WTC11 (cell line): Measurements from ENCODE around the gene NCS1. TPM values are rescaled to one million over a fixed set of nuclear protein-coding genes. Genes with fewer than 3 reads are reported as not detected.

Source experiments
- ATAC-seq: fragments of 200-7000 bp; cut with Tn5 transposase; 2 replicates; pipeline ENCODE4 v1.10.0; 2021; ENCODE audit warnings: mild to moderate bottlenecking, moderate library complexity
- CTCF ChIA-PET: fragments of 300-600 bp; sonication (Branson Sonifier 250); formaldehyde crosslinking; loops from one replicate; lab custom pipeline; 2021; ENCODE audit warnings: antibody characterized with exemption; lab: Charles Lee
- POLR2A ChIA-PET: fragments of 350-600 bp; sonication (Branson Sonifier 250); formaldehyde crosslinking; loops from one replicate; lab custom pipeline; 2021; ENCODE audit warnings: antibody characterized with exemption; lab: Charles Lee
- DNase-seq: peaks from one replicate; pipeline ENCODE4 v3.0.0; 2021; ENCODE audit warnings: low spot score
- H3K27ac Mint-ChIP-seq: 2 replicates; pipeline ENCODE4 v1.8.0; 2021; ENCODE audit warnings: mixed read lengths
- H3K27me3 Mint-ChIP-seq: 2 replicates; pipeline ENCODE4 v1.8.0; 2021; ENCODE audit warnings: low read depth, mild to moderate bottlenecking, moderate library complexity, mixed read lengths
- H3K36me3 Mint-ChIP-seq: 2 replicates; pipeline ENCODE4 v1.8.0; 2021; ENCODE audit warnings: mixed read lengths
- H3K4me1 Mint-ChIP-seq: 2 replicates; pipeline ENCODE4 v1.8.0; 2022; ENCODE audit warnings: mixed read lengths
- H3K4me3 Mint-ChIP-seq: 2 replicates; pipeline ENCODE4 v1.8.0; 2021; ENCODE audit warnings: mild to moderate bottlenecking, moderate library complexity, mixed read lengths
- H3K9me3 Mint-ChIP-seq: 2 replicates; pipeline ENCODE4 v1.8.0; 2021; ENCODE audit warnings: mixed read lengths
- FOXP1 ChIP-seq: sonication (generic); formaldehyde crosslinking; IDR thresholded peaks from 2 replicates; pipeline ENCODE4 v1.8.0; 2022; ENCODE audit warnings: missing genetic modification reagents, mild to moderate bottlenecking, moderate library complexity, borderline replicate concordance
- GABPB1 ChIP-seq: sonication (generic); formaldehyde crosslinking; IDR thresholded peaks from 2 replicates; pipeline ENCODE4 v1.8.1; 2023; ENCODE audit warnings: mild to moderate bottlenecking, missing genetic modification reagents
- IRF2 ChIP-seq: sonication (generic); formaldehyde crosslinking; IDR thresholded peaks from 2 replicates; pipeline ENCODE4 v1.8.0; 2022; ENCODE audit warnings: low read depth, missing genetic modification reagents, borderline replicate concordance
- KAT7 ChIP-seq: sonication (generic); formaldehyde crosslinking; IDR thresholded peaks from 2 replicates; pipeline ENCODE4 v1.8.1; 2023; ENCODE audit warnings: missing genetic modification reagents, mild to moderate bottlenecking, borderline replicate concordance
- MXD4 ChIP-seq: fragments of 250-450 bp; sonication (Bioruptor Pico); IDR thresholded peaks from 2 replicates; pipeline ENCODE4 v1.8.0; 2021; ENCODE audit warnings: mild to moderate bottlenecking, moderate library complexity, borderline replicate concordance
- NFE2L1 ChIP-seq: sonication (generic); formaldehyde crosslinking; IDR thresholded peaks from 2 replicates; pipeline ENCODE4 v1.8.1; 2023; ENCODE audit warnings: missing genetic modification reagents
- RORB ChIP-seq: fragments of 250-450 bp; sonication (Bioruptor Pico); IDR thresholded peaks from 2 replicates; pipeline ENCODE4 v1.9.0; 2021; ENCODE audit warnings: mild to moderate bottlenecking
- ZNF423 ChIP-seq: fragments of 250-450 bp; sonication (Bioruptor Pico); IDR thresholded peaks from 2 replicates; pipeline ENCODE4 v2.1.2; 2022; ENCODE audit warnings: mild to moderate bottlenecking, moderate library complexity
- total RNA-seq: library from RNA; stranded (reverse); gene quantifications from 3 replicates; pipeline ENCODE4 v1.2.3, GENCODE V29; 2021
- TF ChIP-seq, protein P1 (sequence below): sonication (generic); formaldehyde crosslinking; IDR thresholded peaks from 2 replicates; pipeline ENCODE4 v1.8.0; 2022; ENCODE audit warnings: mild to moderate bottlenecking, missing genetic modification reagents
- TF ChIP-seq, protein P2 (sequence below): fragments of 250-450 bp; sonication (Bioruptor Pico); IDR thresholded peaks from 2 replicates; pipeline ENCODE4 v2.1.2; 2022; ENCODE audit warnings: mild to moderate bottlenecking, moderate library complexity
- TF ChIP-seq, protein P3 (sequence below): fragments of 250-450 bp; sonication (Bioruptor Pico); IDR thresholded peaks from 2 replicates; pipeline ENCODE4 v1.9.0; 2021; ENCODE audit warnings: mild to moderate bottlenecking, borderline replicate concordance
- TF ChIP-seq, protein P4 (sequence below): sonication (generic); formaldehyde crosslinking; IDR thresholded peaks from 2 replicates; pipeline ENCODE4 v1.8.0; 2023; ENCODE audit warnings: mild to moderate bottlenecking, missing genetic modification reagents
- TF ChIP-seq, protein P5 (sequence below): sonication (generic); formaldehyde crosslinking; IDR thresholded peaks from 2 replicates; pipeline ENCODE4 v1.8.0; 2023; ENCODE audit warnings: missing genetic modification reagents
- TF ChIP-seq, protein P6 (sequence below): sonication (generic); formaldehyde crosslinking; IDR thresholded peaks from 2 replicates; pipeline ENCODE4 v1.8.1; 2022; ENCODE audit warnings: mild to moderate bottlenecking, missing genetic modification reagents, moderate library complexity, borderline replicate concordance
- TF ChIP-seq, protein P7 (sequence below): sonication (generic); formaldehyde crosslinking; IDR thresholded peaks from 2 replicates; pipeline ENCODE4 v1.8.0; 2022; ENCODE audit warnings: mild to moderate bottlenecking, missing genetic modification reagents
- TF ChIP-seq, protein P8 (sequence below): fragments of 250-450 bp; sonication (Bioruptor Pico); conservative IDR thresholded peaks from 2 replicates; pipeline ENCODE4 v1.9.0; 2021; ENCODE audit warnings: mild to moderate bottlenecking
- TF ChIP-seq, protein P9 (sequence below): sonication (generic); formaldehyde crosslinking; IDR thresholded peaks from 2 replicates; pipeline ENCODE4 v1.8.1; 2023; ENCODE audit warnings: mild to moderate bottlenecking, missing genetic modification reagents

Gene NCS1
- total RNA-seq, 1 experiment from 2014 or later = 32.4 TPM

DNA sequence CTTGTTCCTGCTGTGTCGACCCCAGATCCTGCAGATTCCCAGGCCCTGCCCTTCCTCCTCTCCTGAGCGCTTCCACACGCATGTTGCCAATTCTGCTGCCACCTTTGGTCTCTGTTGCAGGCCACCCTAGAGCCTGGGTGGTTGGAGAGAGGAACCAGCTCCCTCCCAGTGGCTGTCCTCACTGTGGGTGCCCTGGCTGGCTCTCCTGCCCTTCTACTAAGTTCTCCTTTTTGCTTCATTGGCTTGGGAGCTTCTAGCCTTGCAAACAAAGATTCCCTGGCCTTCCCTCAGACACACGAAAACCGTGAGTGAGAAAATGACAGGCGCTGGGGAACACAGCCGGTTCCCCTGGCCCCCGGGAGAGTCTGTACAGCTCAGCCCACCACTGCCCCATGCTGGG lies 14.2 kb upstream of the NCS1 start (continued):
- TF ChIP-seq, protein P1, sequence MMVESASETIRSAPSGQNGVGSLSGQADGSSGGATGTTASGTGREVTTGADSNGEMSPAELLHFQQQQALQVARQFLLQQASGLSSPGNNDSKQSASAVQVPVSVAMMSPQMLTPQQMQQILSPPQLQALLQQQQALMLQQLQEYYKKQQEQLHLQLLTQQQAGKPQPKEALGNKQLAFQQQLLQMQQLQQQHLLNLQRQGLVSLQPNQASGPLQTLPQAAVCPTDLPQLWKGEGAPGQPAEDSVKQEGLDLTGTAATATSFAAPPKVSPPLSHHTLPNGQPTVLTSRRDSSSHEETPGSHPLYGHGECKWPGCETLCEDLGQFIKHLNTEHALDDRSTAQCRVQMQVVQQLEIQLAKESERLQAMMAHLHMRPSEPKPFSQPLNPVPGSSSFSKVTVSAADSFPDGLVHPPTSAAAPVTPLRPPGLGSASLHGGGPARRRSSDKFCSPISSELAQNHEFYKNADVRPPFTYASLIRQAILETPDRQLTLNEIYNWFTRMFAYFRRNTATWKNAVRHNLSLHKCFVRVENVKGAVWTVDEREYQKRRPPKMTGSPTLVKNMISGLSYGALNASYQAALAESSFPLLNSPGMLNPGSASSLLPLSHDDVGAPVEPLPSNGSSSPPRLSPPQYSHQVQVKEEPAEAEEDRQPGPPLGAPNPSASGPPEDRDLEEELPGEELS = no peak
- TF ChIP-seq, protein P2, sequence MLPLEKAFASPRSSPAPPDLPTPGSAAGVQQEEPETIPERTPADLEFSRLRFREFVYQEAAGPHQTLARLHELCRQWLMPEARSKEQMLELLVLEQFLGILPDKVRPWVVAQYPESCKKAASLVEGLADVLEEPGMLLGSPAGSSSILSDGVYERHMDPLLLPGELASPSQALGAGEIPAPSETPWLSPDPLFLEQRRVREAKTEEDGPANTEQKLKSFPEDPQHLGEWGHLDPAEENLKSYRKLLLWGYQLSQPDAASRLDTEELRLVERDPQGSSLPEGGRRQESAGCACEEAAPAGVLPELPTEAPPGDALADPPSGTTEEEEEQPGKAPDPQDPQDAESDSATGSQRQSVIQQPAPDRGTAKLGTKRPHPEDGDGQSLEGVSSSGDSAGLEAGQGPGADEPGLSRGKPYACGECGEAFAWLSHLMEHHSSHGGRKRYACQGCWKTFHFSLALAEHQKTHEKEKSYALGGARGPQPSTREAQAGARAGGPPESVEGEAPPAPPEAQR (CRISPR knock-in tag) = no peak
- TF ChIP-seq, protein P3, sequence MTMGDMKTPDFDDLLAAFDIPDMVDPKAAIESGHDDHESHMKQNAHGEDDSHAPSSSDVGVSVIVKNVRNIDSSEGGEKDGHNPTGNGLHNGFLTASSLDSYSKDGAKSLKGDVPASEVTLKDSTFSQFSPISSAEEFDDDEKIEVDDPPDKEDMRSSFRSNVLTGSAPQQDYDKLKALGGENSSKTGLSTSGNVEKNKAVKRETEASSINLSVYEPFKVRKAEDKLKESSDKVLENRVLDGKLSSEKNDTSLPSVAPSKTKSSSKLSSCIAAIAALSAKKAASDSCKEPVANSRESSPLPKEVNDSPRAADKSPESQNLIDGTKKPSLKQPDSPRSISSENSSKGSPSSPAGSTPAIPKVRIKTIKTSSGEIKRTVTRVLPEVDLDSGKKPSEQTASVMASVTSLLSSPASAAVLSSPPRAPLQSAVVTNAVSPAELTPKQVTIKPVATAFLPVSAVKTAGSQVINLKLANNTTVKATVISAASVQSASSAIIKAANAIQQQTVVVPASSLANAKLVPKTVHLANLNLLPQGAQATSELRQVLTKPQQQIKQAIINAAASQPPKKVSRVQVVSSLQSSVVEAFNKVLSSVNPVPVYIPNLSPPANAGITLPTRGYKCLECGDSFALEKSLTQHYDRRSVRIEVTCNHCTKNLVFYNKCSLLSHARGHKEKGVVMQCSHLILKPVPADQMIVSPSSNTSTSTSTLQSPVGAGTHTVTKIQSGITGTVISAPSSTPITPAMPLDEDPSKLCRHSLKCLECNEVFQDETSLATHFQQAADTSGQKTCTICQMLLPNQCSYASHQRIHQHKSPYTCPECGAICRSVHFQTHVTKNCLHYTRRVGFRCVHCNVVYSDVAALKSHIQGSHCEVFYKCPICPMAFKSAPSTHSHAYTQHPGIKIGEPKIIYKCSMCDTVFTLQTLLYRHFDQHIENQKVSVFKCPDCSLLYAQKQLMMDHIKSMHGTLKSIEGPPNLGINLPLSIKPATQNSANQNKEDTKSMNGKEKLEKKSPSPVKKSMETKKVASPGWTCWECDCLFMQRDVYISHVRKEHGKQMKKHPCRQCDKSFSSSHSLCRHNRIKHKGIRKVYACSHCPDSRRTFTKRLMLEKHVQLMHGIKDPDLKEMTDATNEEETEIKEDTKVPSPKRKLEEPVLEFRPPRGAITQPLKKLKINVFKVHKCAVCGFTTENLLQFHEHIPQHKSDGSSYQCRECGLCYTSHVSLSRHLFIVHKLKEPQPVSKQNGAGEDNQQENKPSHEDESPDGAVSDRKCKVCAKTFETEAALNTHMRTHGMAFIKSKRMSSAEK = no peak
- TF ChIP-seq, protein P4, sequence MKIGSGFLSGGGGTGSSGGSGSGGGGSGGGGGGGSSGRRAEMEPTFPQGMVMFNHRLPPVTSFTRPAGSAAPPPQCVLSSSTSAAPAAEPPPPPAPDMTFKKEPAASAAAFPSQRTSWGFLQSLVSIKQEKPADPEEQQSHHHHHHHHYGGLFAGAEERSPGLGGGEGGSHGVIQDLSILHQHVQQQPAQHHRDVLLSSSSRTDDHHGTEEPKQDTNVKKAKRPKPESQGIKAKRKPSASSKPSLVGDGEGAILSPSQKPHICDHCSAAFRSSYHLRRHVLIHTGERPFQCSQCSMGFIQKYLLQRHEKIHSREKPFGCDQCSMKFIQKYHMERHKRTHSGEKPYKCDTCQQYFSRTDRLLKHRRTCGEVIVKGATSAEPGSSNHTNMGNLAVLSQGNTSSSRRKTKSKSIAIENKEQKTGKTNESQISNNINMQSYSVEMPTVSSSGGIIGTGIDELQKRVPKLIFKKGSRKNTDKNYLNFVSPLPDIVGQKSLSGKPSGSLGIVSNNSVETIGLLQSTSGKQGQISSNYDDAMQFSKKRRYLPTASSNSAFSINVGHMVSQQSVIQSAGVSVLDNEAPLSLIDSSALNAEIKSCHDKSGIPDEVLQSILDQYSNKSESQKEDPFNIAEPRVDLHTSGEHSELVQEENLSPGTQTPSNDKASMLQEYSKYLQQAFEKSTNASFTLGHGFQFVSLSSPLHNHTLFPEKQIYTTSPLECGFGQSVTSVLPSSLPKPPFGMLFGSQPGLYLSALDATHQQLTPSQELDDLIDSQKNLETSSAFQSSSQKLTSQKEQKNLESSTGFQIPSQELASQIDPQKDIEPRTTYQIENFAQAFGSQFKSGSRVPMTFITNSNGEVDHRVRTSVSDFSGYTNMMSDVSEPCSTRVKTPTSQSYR (CRISPR knock-in tag) = no peak
- TF ChIP-seq KAT7 (no peak), FOXP1 (CRISPR knock-in tag) (no peak)
- TF ChIP-seq, protein P5, sequence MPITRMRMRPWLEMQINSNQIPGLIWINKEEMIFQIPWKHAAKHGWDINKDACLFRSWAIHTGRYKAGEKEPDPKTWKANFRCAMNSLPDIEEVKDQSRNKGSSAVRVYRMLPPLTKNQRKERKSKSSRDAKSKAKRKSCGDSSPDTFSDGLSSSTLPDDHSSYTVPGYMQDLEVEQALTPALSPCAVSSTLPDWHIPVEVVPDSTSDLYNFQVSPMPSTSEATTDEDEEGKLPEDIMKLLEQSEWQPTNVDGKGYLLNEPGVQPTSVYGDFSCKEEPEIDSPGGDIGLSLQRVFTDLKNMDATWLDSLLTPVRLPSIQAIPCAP = no peak
- TF ChIP-seq, all 79 proteins: peak for 0

DNA sequence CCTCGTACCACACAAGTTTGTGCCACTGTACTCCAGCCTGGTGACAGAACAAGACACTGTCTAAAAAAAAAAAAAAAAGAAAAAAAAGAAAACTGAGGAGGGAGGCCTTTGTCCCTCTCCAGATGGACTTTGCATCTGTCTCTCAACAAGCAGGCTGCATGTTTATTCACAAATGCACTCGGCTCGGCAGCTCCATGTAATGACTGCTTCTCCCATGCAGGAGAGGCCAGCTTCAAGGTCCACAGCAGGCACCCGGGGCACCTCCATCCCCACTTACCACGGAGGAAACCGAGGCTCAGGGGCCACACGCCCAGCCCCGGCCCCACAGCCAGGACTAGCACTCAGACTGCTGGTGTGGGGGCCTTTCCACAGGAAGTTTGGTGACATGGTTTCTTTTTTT lies 13.1 kb upstream of the NCS1 start:
- CTCF ChIA-PET = interaction anchor here (0.7 to 1.1 kb wide), 2 partner anchors 77 to 138 kb away, joined by 4 read pairs; no protein-coding TSS in a partner anchor
- Mint-ChIP-seq H3K9me3 (no peaks in the 10 kb centered on the region), H3K36me3 (no peaks in the 10 kb centered on the region), H3K27ac (no peak overlapping the region), H3K4me3 (no peak overlapping the region), H3K27me3 (no peaks in the 10 kb centered on the region), H3K4me1 (peaks cover 7% of the 10 kb centered on the region)
- DNase-seq (no peak), ATAC-seq (no peak)
- TF ChIP-seq GABPB1 (CRISPR knock-in tag) = no peak
- no peak for TF ChIP-seq RORB (CRISPR knock-in tag)
- TF ChIP-seq, protein P6, sequence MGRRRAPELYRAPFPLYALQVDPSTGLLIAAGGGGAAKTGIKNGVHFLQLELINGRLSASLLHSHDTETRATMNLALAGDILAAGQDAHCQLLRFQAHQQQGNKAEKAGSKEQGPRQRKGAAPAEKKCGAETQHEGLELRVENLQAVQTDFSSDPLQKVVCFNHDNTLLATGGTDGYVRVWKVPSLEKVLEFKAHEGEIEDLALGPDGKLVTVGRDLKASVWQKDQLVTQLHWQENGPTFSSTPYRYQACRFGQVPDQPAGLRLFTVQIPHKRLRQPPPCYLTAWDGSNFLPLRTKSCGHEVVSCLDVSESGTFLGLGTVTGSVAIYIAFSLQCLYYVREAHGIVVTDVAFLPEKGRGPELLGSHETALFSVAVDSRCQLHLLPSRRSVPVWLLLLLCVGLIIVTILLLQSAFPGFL = no peak
- TF ChIP-seq NFE2L1 (CRISPR knock-in tag) = no peak
- TF ChIP-seq, protein P7, sequence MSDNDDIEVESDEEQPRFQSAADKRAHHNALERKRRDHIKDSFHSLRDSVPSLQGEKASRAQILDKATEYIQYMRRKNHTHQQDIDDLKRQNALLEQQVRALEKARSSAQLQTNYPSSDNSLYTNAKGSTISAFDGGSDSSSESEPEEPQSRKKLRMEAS (CRISPR knock-in tag) = no peak
- no peak for TF ChIP-seq IRF2
- TF ChIP-seq ZNF423 = no peak
- TF ChIP-seq, protein P8, sequence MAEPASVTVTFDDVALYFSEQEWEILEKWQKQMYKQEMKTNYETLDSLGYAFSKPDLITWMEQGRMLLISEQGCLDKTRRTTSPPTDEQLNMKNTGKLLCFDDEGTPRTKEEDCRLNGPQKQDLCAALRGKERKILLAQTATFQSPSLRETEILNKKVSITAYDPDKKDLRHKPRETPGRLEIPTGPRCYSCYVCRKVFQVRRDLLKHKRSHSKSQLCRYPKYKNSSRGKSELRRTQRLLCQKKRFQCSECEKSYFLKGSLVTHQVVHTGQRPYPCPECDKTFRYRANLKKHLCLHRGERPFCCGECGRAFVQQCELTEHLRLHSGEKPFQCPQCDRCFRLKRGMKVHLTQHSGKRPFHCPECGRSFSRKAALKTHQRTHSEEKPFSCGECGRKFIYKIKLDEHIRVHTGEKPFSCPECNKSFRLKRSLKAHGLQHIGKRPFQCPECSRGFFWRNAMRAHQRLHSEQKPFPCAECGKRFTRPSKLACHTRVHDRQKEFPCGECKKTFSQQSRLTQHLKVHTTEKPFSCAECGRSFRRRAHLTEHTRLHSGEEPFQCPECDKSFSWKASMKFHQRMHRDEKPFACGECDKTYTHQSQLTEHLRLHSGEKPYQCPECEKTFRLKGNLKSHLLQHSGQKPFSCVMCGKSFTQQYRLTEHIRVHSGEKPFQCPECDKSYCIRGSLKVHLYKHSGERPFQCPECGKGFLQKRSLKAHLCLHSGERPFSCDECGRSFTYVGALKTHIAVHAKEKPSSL (CRISPR knock-in tag) = no peak
- TF ChIP-seq, protein P9, sequence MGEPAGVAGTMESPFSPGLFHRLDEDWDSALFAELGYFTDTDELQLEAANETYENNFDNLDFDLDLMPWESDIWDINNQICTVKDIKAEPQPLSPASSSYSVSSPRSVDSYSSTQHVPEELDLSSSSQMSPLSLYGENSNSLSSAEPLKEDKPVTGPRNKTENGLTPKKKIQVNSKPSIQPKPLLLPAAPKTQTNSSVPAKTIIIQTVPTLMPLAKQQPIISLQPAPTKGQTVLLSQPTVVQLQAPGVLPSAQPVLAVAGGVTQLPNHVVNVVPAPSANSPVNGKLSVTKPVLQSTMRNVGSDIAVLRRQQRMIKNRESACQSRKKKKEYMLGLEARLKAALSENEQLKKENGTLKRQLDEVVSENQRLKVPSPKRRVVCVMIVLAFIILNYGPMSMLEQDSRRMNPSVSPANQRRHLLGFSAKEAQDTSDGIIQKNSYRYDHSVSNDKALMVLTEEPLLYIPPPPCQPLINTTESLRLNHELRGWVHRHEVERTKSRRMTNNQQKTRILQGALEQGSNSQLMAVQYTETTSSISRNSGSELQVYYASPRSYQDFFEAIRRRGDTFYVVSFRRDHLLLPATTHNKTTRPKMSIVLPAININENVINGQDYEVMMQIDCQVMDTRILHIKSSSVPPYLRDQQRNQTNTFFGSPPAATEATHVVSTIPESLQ (CRISPR knock-in tag) = no peak
- TF ChIP-seq, protein P2 (CRISPR knock-in tag) = no peak
- no peak for TF ChIP-seq MXD4
- POLR2A ChIA-PET = interaction anchor here (0.6 kb wide), 1 partner anchor 597 kb away, joined by 3 read pairs; no protein-coding TSS in a partner anchor
